K562 (cell line): ENCODE measurements around the gene AFF1. TPM values are rescaled to one million over a fixed set of nuclear protein-coding genes. Genes with fewer than 3 reads are reported as not detected.

Experiments used
- CTCF ChIP-seq, 3 experiments: IDR thresholded peaks in 2 of 3; conservative IDR thresholded peaks in 1 of 3; 2 replicates each; pipeline ENCODE4 v1.5.1; 2011 to 2012; ENCODE audit warnings: low read length in 3 of 3, mild to moderate bottlenecking in 3 of 3, control low read depth in 2 of 3, improper control_type of control experiment in 1 of 3, inconsistent platforms in 1 of 3, low read depth in 1 of 3, mixed read lengths in 1 of 3, moderate library complexity in 1 of 3; ENCODE audit not compliant: insufficient read depth in 2 of 3
- GMEB1 ChIP-seq: fragments of 250-450 bp; sonication (Bioruptor Pico); IDR thresholded peaks from 2 replicates; pipeline ENCODE4 v1.4.0; 2020; ENCODE audit warnings: mild to moderate bottlenecking
- HINFP ChIP-seq: fragments of 450-650 bp; conservative IDR thresholded peaks from 2 replicates; pipeline ENCODE4 v1.6.1; 2016; ENCODE audit warnings: missing genetic modification characterization, low read depth, mild to moderate bottlenecking, control low read depth, missing compliant biosample characterization
- MAZ ChIP-seq, 2 experiments: fragments of 450-650 bp in 1 of 2; sonication (generic) in 1 of 2; formaldehyde crosslinking; IDR thresholded peaks in 1 of 2; conservative IDR thresholded peaks in 1 of 2; 2 replicates each; pipeline versions ENCODE4 v1.4.0 to v1.5.0; 2020; ENCODE audit warnings: mild to moderate bottlenecking in 1 of 2, missing genetic modification reagents in 1 of 2
- NRF1 ChIP-seq, 2 experiments: fragments of 450-650 bp; IDR thresholded peaks in 1 of 2; conservative IDR thresholded peaks in 1 of 2; 2 replicates each; pipeline ENCODE4 v1.6.1; 2014; ENCODE audit warnings: mild to moderate bottlenecking in 2 of 2
- RB1 ChIP-seq: fragments of 450-650 bp; IDR thresholded peaks from 2 replicates; pipeline ENCODE4 v1.6.1; 2017; ENCODE audit warnings: low read depth, mild to moderate bottlenecking
- RBBP5 ChIP-seq: fragments of 200-600 bp; sonication (generic); IDR thresholded peaks from 2 replicates; pipeline ENCODE4 v1.6.1; 2012; ENCODE audit warnings: borderline replicate concordance, mild to moderate bottlenecking, low read length, control low read depth, inconsistent platforms; ENCODE audit not compliant: insufficient read depth, poor library complexity, severe bottlenecking
- RBM22 ChIP-seq: fragments of 200-400 bp; formaldehyde crosslinking; IDR thresholded peaks from 2 replicates; pipeline ENCODE4 v1.6.1; 2018; ENCODE audit warnings: low read length, low read depth; ENCODE audit not compliant: poor library complexity, severe bottlenecking
- TCF7 ChIP-seq: sonication (generic); IDR thresholded peaks from 2 replicates; pipeline ENCODE4 v1.6.1; 2016; ENCODE audit warnings: antibody characterized with exemption, borderline replicate concordance
- TGIF2 ChIP-seq: sonication (generic); formaldehyde crosslinking; IDR thresholded peaks from 2 replicates; pipeline ENCODE4 v1.8.1; 2022; ENCODE audit warnings: mild to moderate bottlenecking, missing genetic modification reagents, moderate library complexity
- ZZZ3 ChIP-seq: fragments of 450-650 bp; IDR thresholded peaks from 2 replicates; pipeline ENCODE4 v1.6.1; 2016; ENCODE audit warnings: antibody characterized with exemption, mild to moderate bottlenecking, moderate library complexity
- polyA plus RNA-seq, 8 experiments: library from polyadenylated mRNA; depleted of rRNA in 4 of 8; stranded (reverse) in 5 of 8; unstranded in 3 of 8; fragments of >200 nt; fragmentation: Nextera tagmentation in 2 of 8; fragmentation: Illumina TruSeq in 1 of 8; extraction: Ambion mirVana in 2 of 8; extraction: Trizol in 1 of 8; gene quantifications; 2 replicates each; pipeline versions ENCODE4 v1.2.1 to v1.2.3, GENCODE V29; 2011 to 2014; ENCODE audit warnings: inconsistent platforms in 1 of 8, missing spikeins in 1 of 8
- total RNA-seq, 7 experiments: library from RNA; depleted of rRNA in 6 of 7; stranded (reverse); fragments of >200 nt in 6 of 7; fragmentation: Illumina TruSeq in 2 of 7; extraction: Trizol in 2 of 7; gene quantifications; 2 replicates each; pipeline versions ENCODE4 v1.2.1 to v1.2.3, GENCODE V29; 2011 to 2021; ENCODE audit warnings: low replicate concordance in 1 of 7
- TF ChIP-seq, protein P1 (sequence below), 2 experiments: IDR thresholded peaks; 2 replicates each; pipeline ENCODE4 v1.6.1; 2012; ENCODE audit warnings: improper control_type of control experiment in 2 of 2, low read depth in 2 of 2, low read length in 2 of 2, borderline replicate concordance in 1 of 2
- TF ChIP-seq, protein P2 (sequence below), 2 experiments: fragments of 450-650 bp in 1 of 2; IDR thresholded peaks; 2 replicates each; pipeline ENCODE4 v1.6.1; 2011 to 2017; ENCODE audit warnings: low read depth in 2 of 2, antibody characterized with exemption in 1 of 2, borderline replicate concordance in 1 of 2, low read length in 1 of 2, mild to moderate bottlenecking in 1 of 2, mixed read lengths in 1 of 2; ENCODE audit not compliant: control insufficient read depth in 1 of 2

The AFF1 gene
- total and polyA plus RNA-seq, 9 of the 15 experiments (the other 6 are each of a cell fraction or from before 2014, with no cell fraction given), result 4.1 to 47.5 (median 17.2) TPM

DNA sequence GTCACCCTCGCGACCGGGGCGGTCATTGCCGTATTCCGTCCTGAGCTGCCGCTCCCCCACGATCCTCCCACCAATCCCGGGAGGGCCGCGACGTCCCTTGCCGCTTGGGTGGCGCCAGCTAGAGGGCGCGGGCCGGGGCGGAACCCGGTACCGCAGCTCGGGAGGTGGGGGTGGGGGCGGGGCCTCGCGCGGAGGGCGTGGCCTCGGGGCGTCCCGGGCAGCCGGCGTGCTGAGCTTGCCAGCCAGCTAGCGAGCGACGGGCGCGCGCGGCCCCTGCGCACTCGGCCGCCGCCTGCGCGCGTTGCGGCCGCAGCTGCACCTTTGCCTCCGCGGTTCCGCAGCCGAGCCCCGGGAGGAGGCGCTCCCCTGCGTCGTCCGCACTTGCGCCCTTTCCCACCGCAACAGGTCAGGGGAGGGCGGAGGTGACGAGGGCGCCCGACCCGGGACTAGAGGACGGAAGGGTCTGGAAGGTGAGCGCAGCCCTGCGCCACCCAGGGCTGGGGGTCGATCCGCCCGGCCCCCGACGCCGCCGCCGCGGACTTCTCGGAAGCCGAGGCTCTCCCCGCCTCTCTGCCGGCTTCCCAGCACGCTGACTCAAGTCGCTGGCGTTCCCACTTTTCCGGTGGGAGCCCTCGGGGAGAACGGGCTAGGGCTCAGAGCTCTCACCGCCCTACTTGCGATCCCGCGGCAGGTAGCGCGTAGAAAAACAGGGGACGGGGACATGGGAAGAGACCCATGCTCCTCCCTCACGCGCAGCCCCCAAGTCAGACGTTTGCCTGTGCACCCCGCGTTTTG, at the start of gene AFF1 (continued):
- TF ChIP-seq GMEB1 (CRISPR knock-in tag), result peak; percentile 57; the same call in 1 of the 2 replicates
- 0 out of 2 replicates have a peak, but pooled peaks have one; percentile 57 for TF ChIP-seq TCF7
- TF ChIP-seq, protein P1, sequence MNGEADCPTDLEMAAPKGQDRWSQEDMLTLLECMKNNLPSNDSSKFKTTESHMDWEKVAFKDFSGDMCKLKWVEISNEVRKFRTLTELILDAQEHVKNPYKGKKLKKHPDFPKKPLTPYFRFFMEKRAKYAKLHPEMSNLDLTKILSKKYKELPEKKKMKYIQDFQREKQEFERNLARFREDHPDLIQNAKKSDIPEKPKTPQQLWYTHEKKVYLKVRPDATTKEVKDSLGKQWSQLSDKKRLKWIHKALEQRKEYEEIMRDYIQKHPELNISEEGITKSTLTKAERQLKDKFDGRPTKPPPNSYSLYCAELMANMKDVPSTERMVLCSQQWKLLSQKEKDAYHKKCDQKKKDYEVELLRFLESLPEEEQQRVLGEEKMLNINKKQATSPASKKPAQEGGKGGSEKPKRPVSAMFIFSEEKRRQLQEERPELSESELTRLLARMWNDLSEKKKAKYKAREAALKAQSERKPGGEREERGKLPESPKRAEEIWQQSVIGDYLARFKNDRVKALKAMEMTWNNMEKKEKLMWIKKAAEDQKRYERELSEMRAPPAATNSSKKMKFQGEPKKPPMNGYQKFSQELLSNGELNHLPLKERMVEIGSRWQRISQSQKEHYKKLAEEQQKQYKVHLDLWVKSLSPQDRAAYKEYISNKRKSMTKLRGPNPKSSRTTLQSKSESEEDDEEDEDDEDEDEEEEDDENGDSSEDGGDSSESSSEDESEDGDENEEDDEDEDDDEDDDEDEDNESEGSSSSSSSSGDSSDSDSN (IDR thresholded peaks at IDR 0.05; ENCODE audit: borderline replicate concordance in 1 of 2, low read depth in 2 of 2, low read length in 2 of 2), result peak in 1 of 2 experiments; percentile 92; a peak in 2 of 4 replicates
- TF ChIP-seq CTCF (IDR thresholded peaks at IDR 0.05 in 2 of 3, conservative IDR thresholded peaks at IDR 0.05 in 1 of 3; ENCODE audit: insufficient read depth in 2 of 3, low read depth in 1 of 3, low read length in 3 of 3), result peak in 2 of 3 experiments; percentile 19 to 46; a peak in 4 of 6 replicates
- TF ChIP-seq ZZZ3, result no peak
- peak; percentile 70 for TF ChIP-seq RBBP5
- TF ChIP-seq HINFP (tag), result no peak
- peak; percentile 88 to 90 for TF ChIP-seq NRF1 (conservative IDR thresholded peaks at IDR 0.05 in 1 of 2, IDR thresholded peaks at IDR 0.05 in 1 of 2)
- TF ChIP-seq TGIF2, result peak; percentile 59; the same call in 1 of the 2 replicates
- peak; percentile 70 to 91 for TF ChIP-seq MAZ (CRISPR knock-in tag; conservative IDR thresholded peaks at IDR 0.05 in 1 of 2, IDR thresholded peaks at IDR 0.05 in 1 of 2)
- TF ChIP-seq, protein P2, sequence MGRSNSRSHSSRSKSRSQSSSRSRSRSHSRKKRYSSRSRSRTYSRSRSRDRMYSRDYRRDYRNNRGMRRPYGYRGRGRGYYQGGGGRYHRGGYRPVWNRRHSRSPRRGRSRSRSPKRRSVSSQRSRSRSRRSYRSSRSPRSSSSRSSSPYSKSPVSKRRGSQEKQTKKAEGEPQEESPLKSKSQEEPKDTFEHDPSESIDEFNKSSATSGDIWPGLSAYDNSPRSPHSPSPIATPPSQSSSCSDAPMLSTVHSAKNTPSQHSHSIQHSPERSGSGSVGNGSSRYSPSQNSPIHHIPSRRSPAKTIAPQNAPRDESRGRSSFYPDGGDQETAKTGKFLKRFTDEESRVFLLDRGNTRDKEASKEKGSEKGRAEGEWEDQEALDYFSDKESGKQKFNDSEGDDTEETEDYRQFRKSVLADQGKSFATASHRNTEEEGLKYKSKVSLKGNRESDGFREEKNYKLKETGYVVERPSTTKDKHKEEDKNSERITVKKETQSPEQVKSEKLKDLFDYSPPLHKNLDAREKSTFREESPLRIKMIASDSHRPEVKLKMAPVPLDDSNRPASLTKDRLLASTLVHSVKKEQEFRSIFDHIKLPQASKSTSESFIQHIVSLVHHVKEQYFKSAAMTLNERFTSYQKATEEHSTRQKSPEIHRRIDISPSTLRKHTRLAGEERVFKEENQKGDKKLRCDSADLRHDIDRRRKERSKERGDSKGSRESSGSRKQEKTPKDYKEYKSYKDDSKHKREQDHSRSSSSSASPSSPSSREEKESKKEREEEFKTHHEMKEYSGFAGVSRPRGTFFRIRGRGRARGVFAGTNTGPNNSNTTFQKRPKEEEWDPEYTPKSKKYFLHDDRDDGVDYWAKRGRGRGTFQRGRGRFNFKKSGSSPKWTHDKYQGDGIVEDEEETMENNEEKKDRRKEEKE (IDR thresholded peaks at IDR 0.05; ENCODE audit: borderline replicate concordance in 1 of 2, control insufficient read depth in 1 of 2, low read depth in 2 of 2, low read length in 1 of 2), result 0 out of 4 replicates have a peak, but pooled peaks of 1 of the 2 experiments have one; percentile 34
- TF ChIP-seq RB1, result peak; percentile 89
- TF ChIP-seq RBM22, result peak; percentile 70
